Smooth muscle cell (in vitro differentiated cells): ENCODE measurements around the gene TOX3. TPM values are rescaled to one million over a fixed set of nuclear protein-coding genes. Genes with fewer than 3 reads are reported as not detected.

Source experiments
- DNase-seq: peaks from one replicate; lab custom pipeline; 2025; ENCODE audit not compliant: unreplicated experiment; lab: John Stamatoyannopoulos, UW
- H2AFZ ChIP-seq: fragments of 200-600 bp; sonication (generic); 2 replicates; pipeline ENCODE4 v1.6.0; 2016; ENCODE audit warnings: antibody characterized with exemption, low read depth, mild to moderate bottlenecking
- H3F3A ChIP-seq: fragments of 200-600 bp; sonication (generic); 2 replicates; pipeline ENCODE4 v1.6.0; 2017; ENCODE audit warnings: antibody characterized with exemption, low read depth
- H3K27ac ChIP-seq: fragments of 200-600 bp; sonication (generic); 2 replicates; pipeline ENCODE4 v1.5.1; 2016; ENCODE audit warnings: low read depth, mild to moderate bottlenecking
- H3K27me3 ChIP-seq: fragments of 200-600 bp; sonication (generic); 2 replicates; pipeline ENCODE4 v1.6.1; 2016; ENCODE audit warnings: low read depth, mild to moderate bottlenecking
- H3K36me3 ChIP-seq: fragments of 200-600 bp; sonication (generic); 2 replicates; pipeline ENCODE4 v1.5.1; 2016; ENCODE audit warnings: low read depth
- H3K4me1 ChIP-seq: fragments of 200-600 bp; sonication (generic); 2 replicates; pipeline ENCODE4 v1.5.1; 2016; ENCODE audit warnings: low read depth
- H3K4me2 ChIP-seq: fragments of 200-600 bp; sonication (generic); 2 replicates; pipeline ENCODE4 v1.6.0; 2016; ENCODE audit warnings: mild to moderate bottlenecking
- H3K4me3 ChIP-seq: fragments of 200-600 bp; sonication (generic); 2 replicates; pipeline ENCODE4 v1.5.1; 2016; ENCODE audit warnings: mild to moderate bottlenecking
- H3K79me2 ChIP-seq: fragments of 200-600 bp; sonication (generic); 2 replicates; pipeline ENCODE4 v1.6.0; 2016; ENCODE audit warnings: low read depth, mild to moderate bottlenecking
- H3K9ac ChIP-seq: fragments of 200-600 bp; sonication (generic); 2 replicates; pipeline ENCODE4 v1.6.0; 2016; ENCODE audit warnings: low read depth
- H3K9me3 ChIP-seq: fragments of 200-600 bp; sonication (generic); replicated peaks from 2 replicates; pipeline ENCODE4 v1.5.1; 2016; ENCODE audit warnings: low read depth
- H4K20me1 ChIP-seq: fragments of 200-600 bp; sonication (generic); 2 replicates; pipeline ENCODE4 v1.6.0; 2016; ENCODE audit warnings: low read depth
- CTCF ChIP-seq: fragments of 200-600 bp; sonication (generic); IDR thresholded peaks from 2 replicates; pipeline ENCODE4 v1.5.1; 2017; ENCODE audit warnings: borderline replicate concordance, mild to moderate bottlenecking, antibody characterized with exemption; ENCODE audit not compliant: insufficient read depth, poor library complexity, severe bottlenecking
- WGBS: methylation state at CpG from one replicate; pipeline ENCODE4 v1.1.7; 2016; ENCODE audit warnings: low lambda C conversion rate; 5-methylcytosine and 5-hydroxymethylcytosine counted together
- polyA plus RNA-seq: library from polyadenylated mRNA; unstranded; fragments of >200 nt; fragmentation: Nextera tagmentation; extraction: Ambion mirVana; gene quantifications from 2 replicates; pipeline ENCODE4 v1.2.1, GENCODE V29; 2016
- total RNA-seq: library from RNA; depleted of rRNA; stranded (reverse); fragments of >200 nt; gene quantifications from 2 replicates; pipeline ENCODE4 v1.2.3, GENCODE V29; 2014

Gene TOX3
- total and polyA plus RNA-seq, 2 experiments from 2014 or later: 0.18 to 0.49 TPM

- H4K20me1 ChIP-seq: no peaks in the 10 kb centered on the region
- no peak overlapping the region for H3K9ac ChIP-seq
- H3K27ac ChIP-seq: no peak overlapping the region
- H3K27me3 ChIP-seq: peaks cover 18% of the 10 kb centered on the region
- no peak overlapping the region for H3K4me2 ChIP-seq
- no peak for DNase-seq
- no peaks in the 10 kb centered on the region for H3K79me2 ChIP-seq
- H3K4me1 ChIP-seq: peaks cover 22% of the 10 kb centered on the region
- H3K4me3 ChIP-seq: no peak overlapping the region
- no peaks in the 10 kb centered on the region for H3K36me3 ChIP-seq
- H3K9me3 ChIP-seq: no peaks in the 10 kb centered on the region
- no peak overlapping the region for H2AFZ ChIP-seq
- TF ChIP-seq CTCF: no peak
- 77% methylated on average over 1 of the region's 1 CpG for WGBS
- H3F3A ChIP-seq: no peaks in the 10 kb centered on the region
Measured at GRCh38 chr16:52538511-52538910, 8.4 kb downstream of the TOX3 start.

GRCh38 chr16:52537516-52537915 is 9.4 kb downstream of the TOX3 start:
- H3K36me3 ChIP-seq: no peaks in the 10 kb centered on the region
- no peak overlapping the region for H2AFZ ChIP-seq
- H3F3A ChIP-seq: no peaks in the 10 kb centered on the region
- H3K4me3 ChIP-seq: no peak overlapping the region
- H3K79me2 ChIP-seq: no peaks in the 10 kb centered on the region
- no peak overlapping the region for H3K4me2 ChIP-seq
- TF ChIP-seq CTCF: no peak
- no peaks in the 10 kb centered on the region for H3K9me3 ChIP-seq
- H3K27ac ChIP-seq: no peak overlapping the region
- no peak overlapping the region for H3K9ac ChIP-seq
- H4K20me1 ChIP-seq: no peaks in the 10 kb centered on the region
- H3K27me3 ChIP-seq: peaks cover 8% of the 10 kb centered on the region
- H3K4me1 ChIP-seq: peaks cover 14% of the 10 kb centered on the region
- no peak for DNase-seq
- 68% methylated on average over 3 of the region's 3 CpGs for WGBS

GRCh38 chr16:52535076-52535475 is 11.9 kb downstream of the TOX3 start:
- Histone ChIP-seq H3K27me3 (peaks cover 2% of the 10 kb centered on the region), H2AFZ (no peak overlapping the region), H3K4me3 (no peak overlapping the region), H3F3A (no peaks in the 10 kb centered on the region), H3K4me1 (peaks cover 10% of the 10 kb centered on the region), H3K36me3 (no peaks in the 10 kb centered on the region), H3K9ac (no peak overlapping the region), H3K27ac (no peak overlapping the region), H3K9me3 (no peaks in the 10 kb centered on the region), H3K79me2 (no peaks in the 10 kb centered on the region), H4K20me1 (no peaks in the 10 kb centered on the region), H3K4me2 (no peak overlapping the region)
- DNase-seq: no peak
- WGBS: 85% methylated on average over 3 of the region's 3 CpGs
- no peak for TF ChIP-seq CTCF

GRCh38 chr16:52533296-52533695 is 13.6 kb downstream of the TOX3 start:
- TF ChIP-seq CTCF: no peak
- H3K9ac ChIP-seq: no peak overlapping the region
- H3K27ac ChIP-seq: no peak overlapping the region
- no peak overlapping the region for H3K4me3 ChIP-seq
- no peak for DNase-seq
- no peak overlapping the region for H3K4me2 ChIP-seq
- H3K4me1 ChIP-seq: peaks cover 24% of the 10 kb centered on the region
- H3K79me2 ChIP-seq: no peaks in the 10 kb centered on the region
- H3K27me3 ChIP-seq: peaks cover 2% of the 10 kb centered on the region
- 76% methylated on average over 1 of the region's 1 CpG for WGBS
- no peaks in the 10 kb centered on the region for H3K9me3 ChIP-seq
- no peak overlapping the region for H2AFZ ChIP-seq
- H3K36me3 ChIP-seq: no peaks in the 10 kb centered on the region
- H3F3A ChIP-seq: no peaks in the 10 kb centered on the region
- no peaks in the 10 kb centered on the region for H4K20me1 ChIP-seq
